CD4-positive, alpha-beta T cell treated with Interleukin-1 beta for 1 hour (primary cell): Measurements from ENCODE around the gene PHF21B.
"Not testable (repeated sequence)": the region's sequence is repeated elsewhere in the genome, so short reads cannot be mapped to it uniquely, and the experiment has no call there.

Experiments
- DNase-seq, 2 donors: peaks; one replicate each; pipeline ENCODE4 v3.0.0-alpha.2; 2020 to 2022

PHF21B gene

DNA sequence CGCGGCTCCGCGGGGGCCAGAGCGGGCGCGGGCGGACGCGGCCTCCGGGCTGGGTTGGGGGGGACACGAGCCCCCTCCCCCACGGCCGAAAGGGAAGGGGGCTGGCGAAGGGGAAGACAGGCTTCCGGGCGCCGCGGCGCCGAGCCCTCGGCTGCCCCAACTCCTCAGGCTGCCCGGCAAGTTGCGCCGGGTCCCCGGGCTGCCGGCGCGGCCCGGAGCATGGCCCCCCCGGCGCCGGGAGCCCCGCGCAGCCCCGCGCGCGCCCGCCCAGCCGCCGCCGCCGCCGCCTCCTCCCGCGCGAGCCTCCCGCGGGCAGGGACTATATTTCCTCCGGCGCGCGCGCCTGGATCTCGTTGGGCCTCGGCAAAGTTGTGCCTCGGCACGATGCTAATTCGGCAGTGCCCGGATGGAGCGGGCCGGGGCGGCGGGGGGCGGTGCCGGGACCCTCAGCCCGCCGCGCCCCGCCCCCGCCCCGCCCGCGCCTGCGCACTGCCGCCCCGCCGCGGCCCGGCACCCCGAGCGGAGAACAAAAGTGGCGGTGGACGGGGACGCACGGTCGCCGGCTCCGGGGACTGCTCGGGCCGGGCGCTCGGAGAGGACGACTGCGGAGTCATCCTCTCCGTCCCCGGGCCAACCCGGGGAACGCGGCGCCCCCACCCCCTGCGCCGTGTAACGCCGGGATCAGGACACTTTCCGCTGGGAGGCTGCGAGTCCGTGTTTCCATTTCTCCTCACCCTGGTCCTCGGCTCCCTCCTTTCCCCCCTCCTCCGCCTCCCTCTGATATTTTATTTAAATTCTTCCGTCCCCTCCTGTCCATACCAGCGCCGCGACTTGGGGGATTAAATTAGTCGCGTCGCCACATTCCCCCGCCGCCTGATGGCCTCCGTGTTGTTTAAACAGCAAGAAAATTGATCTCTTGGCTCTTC, at the start of gene PHF21B:
Gene PHF21B, minus strand, starts transcription at position 400 of the 926 bp plus-strand sequence. CDS start 456 bp downstream, outside the sequence.
- no peak for DNase-seq

DNA sequence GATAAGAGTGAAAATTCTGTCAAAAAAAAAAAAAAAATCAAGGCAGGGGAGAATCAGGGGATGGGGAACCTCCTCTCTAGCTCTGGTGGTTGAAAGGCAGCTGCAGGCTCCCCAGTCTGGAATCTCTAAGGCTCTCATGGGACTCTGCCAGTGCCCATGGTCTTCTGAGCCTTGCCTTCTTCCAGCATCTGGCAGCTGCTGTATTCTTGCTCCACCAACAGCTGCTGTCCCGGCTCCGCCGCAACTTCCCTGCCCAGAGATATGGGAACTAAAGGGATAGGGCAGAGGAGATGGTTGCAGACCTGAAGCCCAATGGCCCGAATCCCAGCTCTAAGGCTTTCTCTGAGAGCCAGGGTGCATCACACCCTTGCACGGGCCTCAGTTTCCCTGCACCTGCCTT, 49.5 kb upstream of the PHF21B start:
- DNase-seq = no peak

DNA sequence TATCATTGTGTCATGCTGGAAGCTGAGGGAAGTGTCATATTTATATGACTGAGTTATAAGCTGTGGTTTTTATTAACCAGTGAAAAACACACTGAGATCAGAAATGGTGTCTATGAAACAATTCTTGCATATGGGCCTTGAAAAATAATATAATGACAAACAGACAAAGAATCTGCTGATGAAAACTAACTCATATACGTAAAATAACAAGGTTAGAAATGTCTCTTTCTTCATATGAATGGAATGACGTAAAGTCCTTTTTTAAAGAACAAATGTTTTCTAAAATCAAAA, 48.8 kb upstream of the PHF21B start:
- DNase-seq = no peak

DNA sequence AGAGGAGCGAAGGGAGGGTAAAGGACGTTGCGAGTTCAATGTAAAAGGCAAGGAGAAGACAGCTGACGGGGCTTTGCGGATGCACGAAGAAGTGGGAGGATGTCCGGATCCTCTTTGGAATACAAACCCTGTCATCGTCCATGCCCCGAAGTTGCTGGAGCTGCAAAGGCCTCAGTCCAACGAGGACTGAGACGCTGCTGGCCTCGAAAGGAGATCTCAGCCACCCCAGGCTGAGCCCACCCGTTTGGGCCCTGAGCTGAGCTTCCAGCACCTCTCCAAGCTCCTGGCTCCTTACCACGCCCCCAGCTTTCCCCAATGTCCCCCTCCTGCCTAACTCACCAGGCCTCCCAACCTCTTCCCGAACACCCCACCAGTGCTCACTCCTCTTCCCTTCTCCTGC, 46.1 kb upstream of the PHF21B start:
- no peak for DNase-seq

DNA sequence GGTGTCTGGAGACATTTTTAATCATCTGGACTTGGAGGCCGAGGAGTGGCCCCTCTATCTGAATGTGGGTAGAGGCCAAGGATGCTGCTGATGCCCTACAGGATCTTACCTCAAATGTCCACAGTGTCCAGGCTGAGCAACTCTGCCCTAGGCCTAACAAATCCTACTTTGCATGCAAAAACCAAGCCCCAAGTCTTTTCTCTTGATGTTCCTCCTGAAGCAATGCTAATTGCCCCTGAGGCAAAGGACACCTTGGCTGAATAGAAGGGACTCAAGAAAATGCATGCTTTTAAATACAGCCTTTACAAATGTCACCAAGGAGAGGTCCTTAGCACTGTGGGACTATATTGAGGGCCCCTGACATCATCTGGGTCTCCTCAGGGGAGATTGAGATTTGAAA, 43.8 kb upstream of the PHF21B start:
- no peak for DNase-seq

DNA sequence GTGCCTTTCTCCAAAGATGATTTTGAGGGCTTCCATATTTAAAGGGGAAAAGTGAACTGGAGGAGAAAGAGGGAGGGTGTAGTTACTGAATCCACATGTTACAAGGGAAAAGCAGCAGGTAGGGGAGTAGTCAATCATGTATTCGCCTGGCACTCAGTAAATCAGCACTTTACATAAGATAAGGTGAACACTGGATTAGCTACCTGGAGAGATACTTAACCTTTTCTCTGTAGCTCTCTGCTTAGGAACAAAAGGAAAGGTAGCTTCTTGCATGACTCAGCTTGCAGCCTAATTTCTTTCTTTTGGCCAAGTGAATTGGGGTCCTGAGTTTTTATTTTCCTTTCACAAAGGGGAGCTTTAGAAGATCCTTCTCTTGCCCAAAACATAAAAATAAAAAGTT, 43.3 kb upstream of the PHF21B start:
- DNase-seq = no peak

DNA sequence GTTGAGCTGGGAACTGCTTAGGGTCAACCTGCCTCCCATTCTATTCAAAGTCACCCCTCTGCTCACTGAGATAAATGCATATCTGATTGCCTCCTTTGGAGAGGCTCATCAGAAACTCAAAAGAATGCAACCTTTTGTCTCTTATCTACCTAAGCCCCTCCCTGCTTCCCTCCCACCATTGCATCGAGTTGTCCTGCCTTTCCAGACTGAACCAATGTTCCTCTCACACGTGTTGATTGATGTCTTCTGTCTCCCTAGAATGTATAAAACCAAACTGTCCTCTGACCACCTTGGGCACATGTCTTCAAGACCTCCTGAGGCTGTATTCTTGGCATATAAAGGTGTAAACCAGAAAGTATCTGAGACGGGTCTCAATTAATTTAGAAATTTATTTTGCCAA, 42.9 kb upstream of the PHF21B start:
- not testable (repeated sequence) for DNase-seq

DNA sequence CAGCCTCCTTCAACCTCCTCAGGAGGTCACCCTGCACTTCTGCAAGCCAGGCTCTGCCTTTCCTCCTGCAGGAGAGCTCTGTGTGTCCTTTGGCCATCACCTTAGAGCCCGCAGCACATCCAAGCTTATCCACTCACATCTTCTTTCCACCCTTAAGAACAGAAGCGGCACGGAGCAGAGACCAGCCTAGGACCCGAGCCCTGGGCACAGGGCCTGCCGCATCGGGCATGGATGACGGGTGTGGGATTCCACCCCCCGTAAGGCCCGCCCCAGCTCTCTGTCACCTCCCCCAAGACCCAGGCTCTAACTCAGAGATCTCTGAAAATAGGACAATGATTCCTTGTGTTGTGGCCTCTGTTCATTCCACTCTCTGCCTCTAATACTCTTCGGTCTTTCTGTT, 42.1 kb upstream of the PHF21B start:
- no peak for DNase-seq

DNA sequence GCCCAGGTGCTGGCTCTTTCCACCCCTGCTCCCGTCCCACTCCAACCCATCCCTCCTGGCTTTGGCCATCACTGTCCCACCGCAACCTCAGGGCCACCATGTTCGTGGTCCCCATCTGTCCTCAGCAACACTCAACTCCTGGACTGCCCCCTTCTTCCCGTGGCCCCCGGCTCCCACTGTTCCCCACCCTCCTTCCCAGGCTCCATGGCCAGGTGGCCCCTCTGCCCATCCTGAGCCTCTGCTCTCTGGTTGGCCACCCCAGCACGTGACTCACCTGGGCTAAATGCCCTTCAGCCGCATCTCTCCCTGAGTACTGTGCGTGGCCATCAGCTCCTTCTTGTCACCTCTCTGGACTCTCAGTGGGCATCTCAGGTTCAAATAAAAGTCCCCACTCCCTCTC, 41.6 kb upstream of the PHF21B start:
- DNase-seq = no peak

DNA sequence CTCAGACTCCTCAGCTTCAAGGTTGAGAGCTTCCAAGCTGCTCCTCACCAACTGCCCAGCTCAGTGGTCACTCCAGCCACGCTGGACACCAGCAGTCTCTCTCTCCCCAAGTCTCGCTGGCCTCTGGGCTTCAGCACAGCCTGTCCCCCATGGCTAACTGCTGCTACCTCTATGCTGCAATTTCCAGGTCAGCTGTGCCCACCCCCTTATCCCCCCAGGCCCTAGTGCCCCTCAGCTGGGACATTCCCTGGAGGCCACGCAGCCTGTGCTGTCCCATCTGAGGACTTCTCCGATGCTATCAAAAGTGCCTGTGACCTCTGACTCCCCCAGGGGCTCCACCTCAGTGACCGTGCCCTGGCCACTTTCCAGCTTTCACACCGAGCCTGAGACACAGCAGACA, 37.5 kb upstream of the PHF21B start:
- DNase-seq = no peak

DNA sequence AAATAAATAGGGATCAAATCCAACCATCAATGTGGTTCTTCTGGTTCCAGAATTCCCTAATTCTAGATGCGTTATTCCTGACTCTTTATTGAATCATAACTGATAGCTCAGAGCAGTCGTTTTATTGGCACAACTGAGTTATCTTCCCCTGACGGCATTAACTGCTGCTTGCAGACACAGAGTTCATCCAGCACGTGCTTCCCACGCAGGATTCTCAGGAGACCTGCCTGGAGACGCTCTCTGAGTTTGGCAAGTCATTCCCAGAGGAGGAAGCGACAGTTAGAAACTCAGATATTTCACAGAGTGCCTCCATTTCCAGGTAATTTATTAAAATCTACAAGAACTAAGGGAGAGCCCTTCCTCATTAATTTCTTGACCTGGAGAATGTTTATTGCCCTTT, 35.4 kb upstream of the PHF21B start:
- DNase-seq = no peak

DNA sequence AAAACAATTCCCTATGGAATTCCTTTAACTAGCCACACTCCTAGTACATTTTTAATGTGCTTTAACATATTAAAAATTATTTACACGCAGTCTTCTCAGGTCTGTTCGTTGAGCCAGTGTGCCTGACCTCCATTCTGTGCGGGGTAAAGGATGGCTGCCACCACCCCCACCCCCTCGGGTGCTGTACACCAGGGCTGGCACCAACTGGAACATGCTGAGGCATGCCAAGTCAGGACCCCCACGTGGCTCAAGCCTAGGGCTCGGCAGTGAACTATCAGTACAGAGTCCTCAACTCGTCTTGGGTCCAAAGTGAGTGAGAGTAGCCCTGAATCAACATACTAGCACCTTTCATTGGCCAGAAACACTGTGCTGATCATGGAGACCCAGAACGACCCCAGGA, 32.5 kb upstream of the PHF21B start:
- DNase-seq = no peak

DNA sequence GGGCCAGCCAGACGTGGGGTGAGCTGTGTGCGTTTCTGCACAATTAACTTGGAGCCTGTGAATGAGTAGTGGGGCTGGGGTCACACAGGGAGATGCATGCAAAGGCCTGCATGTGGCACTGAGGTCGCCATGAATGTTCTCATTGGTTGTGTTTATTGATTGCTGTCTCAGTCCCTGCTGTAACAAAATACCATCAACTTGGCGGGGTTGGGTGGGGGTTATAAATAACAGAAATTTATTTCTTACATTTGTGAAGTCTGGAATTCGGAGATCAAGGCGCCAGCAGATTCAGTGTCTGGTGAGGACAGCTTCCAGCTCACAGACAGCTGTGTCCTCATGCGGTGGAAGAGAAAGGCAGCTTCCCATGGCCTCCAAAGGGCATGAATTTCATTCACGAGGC, 29.3 kb upstream of the PHF21B start:
- DNase-seq = no peak

DNA sequence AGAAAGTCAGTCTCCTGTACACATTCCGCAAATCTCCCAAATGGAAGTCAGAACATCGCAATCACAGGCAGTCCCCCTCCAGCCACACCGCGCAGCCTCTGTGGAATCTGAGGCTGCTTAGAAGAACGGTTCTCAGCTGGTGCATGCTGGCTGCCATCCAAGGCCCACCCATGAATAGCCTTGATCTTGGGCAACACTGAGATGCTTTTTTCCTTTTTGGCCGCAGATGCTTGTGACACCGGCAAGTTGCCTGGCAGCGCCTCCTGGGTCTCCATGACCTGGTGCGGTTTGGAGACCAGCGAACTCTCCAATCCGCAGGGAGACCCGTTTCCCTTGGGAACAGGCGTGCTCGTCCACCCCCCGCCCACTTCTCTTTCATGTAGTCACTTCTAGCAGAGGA, 26.3 kb upstream of the PHF21B start:
- no peak for DNase-seq

DNA sequence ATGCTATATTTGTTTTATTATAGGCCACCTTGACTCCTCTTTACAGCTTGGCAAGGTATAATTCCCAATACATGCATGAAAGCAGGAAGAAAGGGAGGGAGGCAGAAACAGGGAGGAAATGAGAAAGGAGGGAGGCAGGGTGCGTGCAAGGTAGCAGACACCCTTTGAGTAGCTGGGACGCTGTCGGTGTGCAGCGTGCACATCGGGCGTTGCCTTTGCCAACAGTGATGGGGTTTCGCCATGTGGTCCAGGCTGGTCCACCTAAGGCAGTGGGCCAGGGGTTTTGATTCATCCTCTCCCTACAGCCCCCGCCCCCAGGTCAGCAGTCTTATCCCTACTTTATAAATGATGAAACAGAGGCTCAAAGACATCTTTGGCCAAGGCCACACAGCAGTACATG, 25.0 kb upstream of the PHF21B start:
- DNase-seq = no peak

DNA sequence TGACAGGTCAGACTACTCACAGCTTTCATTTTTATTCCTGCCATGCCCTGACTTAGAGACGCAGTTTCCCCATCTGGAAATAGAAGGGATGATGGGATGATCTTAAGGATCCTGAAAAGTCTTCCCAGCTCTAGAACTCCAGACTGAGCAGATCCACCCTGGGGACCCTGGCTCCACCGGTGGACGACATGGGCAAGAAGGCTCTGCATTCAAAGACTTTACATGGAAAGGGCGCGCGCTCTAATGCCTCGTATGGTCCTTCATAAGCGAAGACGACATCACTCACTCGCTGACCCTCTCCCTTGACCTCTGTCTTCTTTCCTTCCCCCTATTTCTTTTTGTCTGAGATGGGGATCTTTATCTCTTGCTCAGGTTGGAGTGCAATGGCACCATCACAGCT, 24.4 kb upstream of the PHF21B start:
- DNase-seq = no peak

DNA sequence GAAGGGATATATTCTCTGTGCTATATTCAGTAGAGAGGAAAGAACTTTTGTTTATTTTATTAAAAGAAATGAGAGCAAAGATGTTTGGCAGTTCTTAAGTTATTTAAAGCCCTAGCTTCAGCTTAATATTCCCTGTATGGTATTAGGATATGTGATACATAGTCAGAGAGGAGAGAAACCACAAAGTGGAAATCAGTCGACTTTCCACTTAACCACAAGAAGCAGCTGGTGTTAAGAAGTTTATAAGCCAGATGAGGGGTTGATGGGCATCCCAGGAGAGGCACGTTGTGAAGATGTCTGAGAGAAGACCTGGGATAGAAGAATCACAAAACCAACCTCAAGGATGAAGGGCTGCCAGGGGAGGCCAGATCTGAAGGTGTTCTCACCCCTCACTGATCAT, 23.3 kb upstream of the PHF21B start:
- no peak for DNase-seq

DNA sequence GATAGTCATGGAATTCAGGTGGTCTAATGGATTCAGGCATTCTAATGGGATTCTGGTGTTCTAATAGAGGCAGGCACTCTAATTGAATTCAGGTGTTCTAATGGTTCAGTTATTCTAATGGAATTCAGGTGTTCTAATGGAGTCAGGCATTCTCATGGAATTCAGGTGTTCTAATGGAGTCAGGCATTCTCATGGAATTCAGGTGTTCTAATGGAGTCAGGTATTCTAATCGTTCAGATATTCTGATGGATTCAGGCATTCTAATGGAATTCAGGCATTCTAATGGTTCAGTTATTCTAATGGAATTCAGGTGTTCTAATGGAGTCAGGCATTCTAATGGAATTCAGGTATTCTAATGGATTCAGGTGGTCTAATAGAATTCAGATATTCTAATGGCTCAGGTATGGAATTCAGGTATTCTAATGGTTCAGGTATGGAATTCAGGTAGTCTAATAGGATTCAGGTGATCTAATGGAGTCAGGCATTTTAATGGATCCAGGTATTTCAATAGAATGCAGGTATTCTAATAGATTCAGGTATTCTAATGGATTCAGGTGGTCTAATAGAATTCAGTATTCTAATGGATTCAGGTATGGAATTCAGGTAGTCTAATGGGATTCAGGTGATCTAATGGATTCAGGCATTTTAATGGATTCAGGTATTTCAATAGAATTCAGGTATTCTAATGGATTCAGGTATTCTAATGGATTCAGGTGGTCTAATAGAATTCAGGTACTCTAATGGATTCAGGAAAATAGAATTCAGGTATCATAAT, 22.0 kb upstream of the PHF21B start:
- DNase-seq = no peak

DNA sequence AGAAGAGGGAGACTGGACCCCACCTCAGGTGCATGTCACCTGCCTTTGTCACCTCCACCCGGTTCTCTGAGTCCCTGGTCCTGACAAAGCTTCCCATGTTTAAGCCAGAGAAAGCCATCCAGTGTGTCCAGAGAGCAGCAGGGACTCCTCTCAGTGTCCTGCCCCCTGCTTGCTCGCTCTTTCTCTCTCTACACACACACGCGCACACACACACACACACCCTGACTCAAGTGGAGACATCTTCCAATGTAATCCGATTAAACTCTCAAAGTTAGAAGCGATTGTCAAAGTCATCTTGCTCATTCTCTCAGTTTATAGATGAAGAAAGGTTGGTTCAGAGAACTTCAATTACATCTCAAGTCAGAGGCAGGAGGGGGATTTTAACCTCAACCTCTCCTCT, 19.7 kb upstream of the PHF21B start:
- DNase-seq = no peak

DNA sequence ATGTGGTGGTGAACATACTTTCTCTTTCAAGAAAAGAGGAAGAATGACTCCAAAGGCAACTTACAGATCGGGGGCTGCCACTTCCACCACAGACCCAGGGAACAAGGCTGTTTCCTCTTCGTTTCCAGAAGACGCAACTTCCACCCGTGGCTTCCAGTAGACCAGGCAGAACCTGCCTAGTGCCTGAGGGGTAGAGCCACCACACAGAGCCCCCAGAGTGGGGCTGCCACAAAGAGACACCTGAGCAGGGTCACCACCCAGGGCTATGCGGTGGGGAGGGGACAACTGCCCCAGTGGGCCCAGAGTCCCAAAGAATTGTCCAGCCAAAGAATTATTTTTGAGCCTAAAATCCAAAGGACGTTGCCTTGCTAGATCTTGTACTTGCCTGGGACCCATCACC, 16.7 kb upstream of the PHF21B start:
- no peak for DNase-seq

DNA sequence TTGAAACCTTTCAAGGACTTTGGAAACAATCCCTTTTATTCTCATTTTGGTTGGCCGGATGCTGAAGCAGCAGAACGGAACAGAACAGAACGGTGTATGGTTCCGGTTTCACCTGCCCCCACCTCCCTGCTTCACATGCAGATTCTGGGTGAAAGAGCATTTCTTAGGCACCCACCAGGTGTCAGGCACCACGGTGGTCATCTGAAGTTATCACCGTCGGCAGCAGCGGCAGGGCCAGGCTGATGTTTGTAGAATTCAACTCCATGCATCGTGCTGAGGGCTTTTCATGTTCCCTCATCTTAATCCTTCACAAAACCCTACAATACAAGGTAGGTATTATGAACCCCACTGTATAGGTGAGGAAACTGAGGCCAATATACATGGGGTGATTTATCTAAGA, 13.6 kb upstream of the PHF21B start:
- DNase-seq = no peak

DNA sequence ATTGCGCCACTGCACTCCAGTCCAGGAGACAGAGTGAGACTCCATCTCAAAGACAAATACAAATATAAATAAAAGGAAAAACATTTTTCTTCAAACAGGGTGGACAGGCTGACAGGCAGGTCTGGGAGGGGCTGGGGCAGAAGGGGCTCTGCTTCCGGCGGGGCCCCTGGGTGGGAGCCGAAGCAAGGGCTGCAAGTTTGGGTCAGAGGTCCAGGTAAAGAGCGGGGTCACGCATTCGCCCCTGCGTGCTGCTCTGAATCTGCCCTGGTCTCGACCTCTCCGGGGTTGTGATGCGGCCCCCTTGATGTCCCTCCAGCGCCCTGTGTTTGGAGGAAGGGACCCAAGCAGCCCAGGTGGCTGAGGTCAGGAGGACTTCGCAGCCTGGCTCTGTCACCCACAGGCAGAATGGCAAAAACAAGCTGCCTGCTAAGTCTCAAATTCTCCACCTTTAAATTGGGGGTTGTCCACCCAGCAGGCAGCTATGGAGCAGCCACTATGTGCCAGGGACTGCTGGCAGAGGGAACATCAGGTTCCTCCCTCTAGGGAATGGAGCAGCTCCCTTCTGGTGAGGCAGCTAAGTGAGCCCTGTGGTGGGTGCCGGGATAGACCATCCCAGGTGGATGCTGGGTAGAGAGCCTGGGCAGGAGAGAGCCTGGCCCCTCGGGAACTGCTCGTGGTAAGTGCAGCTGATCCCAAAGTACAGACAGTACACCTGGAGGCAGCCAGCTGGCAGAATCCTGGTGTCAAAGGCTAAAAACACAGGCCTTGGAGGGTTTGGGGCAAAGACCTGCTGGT, 10.3 kb upstream of the PHF21B start:
- no peak for DNase-seq

DNA sequence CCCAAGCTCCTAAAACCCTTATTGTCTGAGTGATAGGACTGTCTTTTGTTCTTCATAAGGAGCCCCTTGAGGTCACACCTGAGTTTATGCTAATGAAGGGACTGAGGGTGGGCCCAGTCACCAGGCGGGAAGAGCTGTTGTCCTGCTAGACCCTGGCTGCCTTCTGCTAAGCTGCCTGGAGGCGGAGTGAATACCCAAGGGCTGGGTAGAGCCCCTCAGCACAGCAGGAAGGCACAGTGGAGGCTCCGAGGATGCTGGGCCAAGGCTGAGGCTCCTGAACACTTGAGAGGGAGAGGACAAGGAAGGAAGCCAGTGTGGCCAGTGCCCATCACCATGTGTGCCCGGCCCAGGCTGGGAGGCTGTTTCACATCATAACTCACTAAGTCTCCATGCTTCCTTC, 4.8 kb upstream of the PHF21B start:
- DNase-seq = no peak

DNA sequence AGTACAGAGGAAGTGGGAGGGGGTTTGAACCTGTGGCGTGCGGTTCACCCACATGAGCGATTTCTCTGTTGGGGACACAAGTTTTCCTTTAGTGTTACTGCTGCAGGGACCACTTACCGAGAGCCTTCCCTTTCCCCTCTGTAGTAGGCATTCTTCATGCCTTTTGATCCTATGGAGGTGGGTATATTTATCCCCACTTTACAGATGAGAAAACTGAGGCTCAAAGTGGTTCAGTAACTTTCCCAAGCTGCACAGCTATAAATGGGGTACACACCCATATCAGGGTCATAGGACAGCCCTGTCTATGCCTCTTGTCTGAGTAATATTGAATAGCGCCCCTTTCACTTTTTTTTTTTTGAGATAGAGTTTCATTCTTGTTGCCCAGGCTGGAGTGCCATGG, 3.3 kb upstream of the PHF21B start:
- no peak for DNase-seq
